ENCODE data around the gene FOS.

FOS gene

GRCh38 chr14:75258079-75258802 lies 20.4 kb upstream of the FOS start:
- peak overlapping the region; percentile 99 for H3K27ac ChIP-seq
- DNase-seq (ENCODE audit: low spot score), result no peak
- POLR2A ChIA-PET (ENCODE audit: low non-redundant PET), result interaction anchor here (0.6 kb wide), 1 partner anchor 29 kb away, joined by 3 read pairs; no protein-coding TSS in a partner anchor
- CTCF ChIA-PET, result interaction anchor here (0.8 to 1.6 kb wide), 2 partner anchors 38 to 105 kb away, joined by 5 to 10 read pairs; no protein-coding TSS in a partner anchor
- TF ChIP-seq, protein P1, sequence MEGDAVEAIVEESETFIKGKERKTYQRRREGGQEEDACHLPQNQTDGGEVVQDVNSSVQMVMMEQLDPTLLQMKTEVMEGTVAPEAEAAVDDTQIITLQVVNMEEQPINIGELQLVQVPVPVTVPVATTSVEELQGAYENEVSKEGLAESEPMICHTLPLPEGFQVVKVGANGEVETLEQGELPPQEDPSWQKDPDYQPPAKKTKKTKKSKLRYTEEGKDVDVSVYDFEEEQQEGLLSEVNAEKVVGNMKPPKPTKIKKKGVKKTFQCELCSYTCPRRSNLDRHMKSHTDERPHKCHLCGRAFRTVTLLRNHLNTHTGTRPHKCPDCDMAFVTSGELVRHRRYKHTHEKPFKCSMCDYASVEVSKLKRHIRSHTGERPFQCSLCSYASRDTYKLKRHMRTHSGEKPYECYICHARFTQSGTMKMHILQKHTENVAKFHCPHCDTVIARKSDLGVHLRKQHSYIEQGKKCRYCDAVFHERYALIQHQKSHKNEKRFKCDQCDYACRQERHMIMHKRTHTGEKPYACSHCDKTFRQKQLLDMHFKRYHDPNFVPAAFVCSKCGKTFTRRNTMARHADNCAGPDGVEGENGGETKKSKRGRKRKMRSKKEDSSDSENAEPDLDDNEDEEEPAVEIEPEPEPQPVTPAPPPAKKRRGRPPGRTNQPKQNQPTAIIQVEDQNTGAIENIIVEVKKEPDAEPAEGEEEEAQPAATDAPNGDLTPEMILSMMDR (conservative IDR thresholded peaks at IDR 0.05; ENCODE audit: low read depth), result no peak

DNA sequence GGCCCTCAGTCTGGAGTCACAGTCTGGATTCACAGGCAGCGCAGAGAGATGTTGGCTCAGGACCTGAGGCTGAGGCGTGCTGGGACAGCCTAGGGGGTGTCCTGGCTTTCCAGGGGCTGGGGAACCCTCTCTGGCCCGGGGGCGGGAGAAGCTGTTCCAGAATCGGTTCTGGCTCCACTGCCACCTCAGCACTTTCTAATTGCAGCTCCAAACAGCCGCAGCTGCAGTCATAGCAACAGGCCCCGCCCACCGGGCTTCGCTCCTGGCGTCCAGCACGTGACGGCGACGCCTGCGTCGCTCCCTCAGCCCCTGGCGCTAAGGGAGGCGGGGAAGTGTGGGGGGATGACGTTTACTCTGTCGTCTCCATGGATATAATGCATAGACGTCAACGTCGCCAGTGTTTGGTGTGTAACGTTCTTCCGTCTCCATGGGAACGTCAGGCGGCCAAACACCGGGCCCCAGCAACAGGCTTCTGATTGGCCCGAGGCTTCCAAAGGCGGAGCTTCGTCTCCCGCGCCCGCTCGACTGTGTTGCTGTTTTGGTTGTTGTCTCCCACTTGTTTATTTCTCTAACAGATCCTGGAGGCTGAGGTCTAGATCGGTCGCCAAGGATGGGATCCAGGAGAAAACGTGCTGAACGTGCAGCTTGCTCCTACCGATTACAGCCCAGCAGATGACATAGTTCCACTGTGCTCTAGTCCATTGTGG lies 19.7 kb upstream of the FOS start:
- H3K27ac ChIP-seq, result peak overlapping the region; percentile 99
- TF ChIP-seq, protein P1 (conservative IDR thresholded peaks at IDR 0.05; ENCODE audit: low read depth), result no peak
- ChIA-PET POLR2A (ENCODE audit: low non-redundant PET) (interaction anchor here (0.5 kb wide), 1 partner anchor 25 kb away, joined by 7 read pairs; no protein-coding TSS in a partner anchor), CTCF (interaction anchor here (1.6 kb wide), 1 partner anchor 37 kb away, joined by 10 read pairs; no protein-coding TSS in a partner anchor)
- peak; percentile 98 for DNase-seq (ENCODE audit: low spot score)

- H3K27ac ChIP-seq, result peak overlapping the region; percentile 99
- TF ChIP-seq, protein P1 (conservative IDR thresholded peaks at IDR 0.05; ENCODE audit: low read depth), result no peak
- DNase-seq (ENCODE audit: low spot score), result no peak
- POLR2A ChIA-PET (ENCODE audit: low non-redundant PET), result no interaction called here
- CTCF ChIA-PET, result interaction anchor here (1.6 kb wide), 1 partner anchor 36 kb away, joined by 10 read pairs; no protein-coding TSS in a partner anchor
Observed at GRCh38 chr14:75259510-75259855, 19.1 kb upstream of the FOS start.

GRCh38 chr14:75260025-75260763 lies 18.4 kb upstream of the FOS start:
- TF ChIP-seq, protein P1 (conservative IDR thresholded peaks at IDR 0.05; ENCODE audit: low read depth), result no peak
- POLR2A ChIA-PET (ENCODE audit: low non-redundant PET), result no interaction called here
- no peak for DNase-seq (ENCODE audit: low spot score)
- CTCF ChIA-PET, result no interaction called here
- no peak overlapping the region for H3K27ac ChIP-seq

- ChIA-PET POLR2A (ENCODE audit: low non-redundant PET) (interaction anchor here (0.7 kb wide), 1 partner anchor 69 kb away, joined by 3 read pairs; no protein-coding TSS in a partner anchor), CTCF (interaction anchor here (0.6 kb wide), 3 partner anchors 27 to 108 kb away, joined by 3 to 4 read pairs (median 4); no protein-coding TSS in a partner anchor)
- TF ChIP-seq, protein P1 (conservative IDR thresholded peaks at IDR 0.05; ENCODE audit: low read depth), result no peak
- no peak for DNase-seq (ENCODE audit: low spot score)
- H3K27ac ChIP-seq, result no peak overlapping the region
Observed at GRCh38 chr14:75261820-75262219, 16.8 kb upstream of the FOS start.

GRCh38 chr14:75262641-75263040 lies 16.0 kb upstream of the FOS start:
- DNase-seq (ENCODE audit: low spot score), result no peak
- POLR2A ChIA-PET (ENCODE audit: low non-redundant PET), result no interaction called here
- H3K27ac ChIP-seq, result no peak overlapping the region
- CTCF ChIA-PET, result interaction anchor here (0.6 kb wide), 1 partner anchor 84 kb away, joined by 4 read pairs; no protein-coding TSS in a partner anchor
- TF ChIP-seq, protein P1 (conservative IDR thresholded peaks at IDR 0.05; ENCODE audit: low read depth), result no peak

All from RWPE1 (cell line).